Endothelial cell of umbilical vein (primary cell): ENCODE data around the gene FRMD4A. TPM values are rescaled to one million over a fixed set of nuclear protein-coding genes. Genes with fewer than 3 reads are reported as not detected.

Experiments
- BruUV-seq: library from RNA; stranded (reverse); fragments of 400-500 nt; replicated peaks from 2 replicates; lab custom pipeline; 2021; lab: Mats Ljungman, UMichigan
- CTCF ChIA-PET: fragments of 300-600, 350-600 bp; sonication (Branson Sonifier 250); formaldehyde crosslinking; loops from one replicate; lab custom pipeline; 2021; ENCODE audit warnings: antibody characterized with exemption, inconsistent platforms; lab: Charles Lee
- POLR2A ChIA-PET: fragments of 300-600, 350-600 bp; sonication (Branson Sonifier 250); formaldehyde crosslinking; loops from one replicate; lab custom pipeline; 2021; ENCODE audit warnings: antibody characterized with exemption, inconsistent platforms; lab: Charles Lee
- DNase-seq: peaks from one replicate; pipeline ENCODE4 v3.0.0-alpha.2; 2011; ENCODE audit warnings: low read depth, low spot score
- FAIRE-seq: peaks from 2 replicates; lab custom pipeline; 2011; peaks lifted over from hg19 to GRCh38; lab: Jason Lieb, UNC
- H2AFZ ChIP-seq: 2 replicates; pipeline ENCODE4 v1.6.0; 2012; ENCODE audit warnings: low read depth, low read length, control low read depth, inconsistent platforms
- H3K27ac ChIP-seq: 2 replicates; pipeline ENCODE4 v1.5.1; 2011; ENCODE audit warnings: low read depth, mild to moderate bottlenecking, control low read depth, low read length, moderate library complexity; ENCODE audit not compliant: insufficient read depth
- H3K27me3 ChIP-seq, 2 experiments: 2 replicates each; pipeline versions ENCODE4 v1.6.0 to v1.6.1; 2011; ENCODE audit warnings: low read length in 2 of 2, mixed read lengths in 1 of 2; ENCODE audit not compliant: control insufficient read depth in 2 of 2, insufficient read depth in 2 of 2
- H3K36me3 ChIP-seq, 2 experiments: 2 replicates in 1 of 2; 3 replicates in 1 of 2; pipeline ENCODE4 v1.5.1; 2011; ENCODE audit warnings: low read length in 2 of 2, mild to moderate bottlenecking in 1 of 2, moderate library complexity in 1 of 2; ENCODE audit not compliant: control insufficient read depth in 2 of 2, insufficient read depth in 2 of 2; ENCODE audit errors: extremely low read depth in 1 of 2
- H3K4me1 ChIP-seq: 3 replicates; pipeline ENCODE4 v1.5.1; 2011; ENCODE audit warnings: mild to moderate bottlenecking, low read length; ENCODE audit not compliant: control insufficient read depth, insufficient read depth; ENCODE audit errors: extremely low read depth
- H3K4me2 ChIP-seq: 2 replicates; pipeline ENCODE4 v1.6.1; 2011; ENCODE audit warnings: low read length, control low read depth, mixed read lengths; ENCODE audit not compliant: insufficient read depth
- H3K4me3 ChIP-seq, 3 experiments: fragments of 200-600 bp in 1 of 3; sonication (generic), shearing (Covaris generic) in 1 of 3; replicated peaks in 1 of 3; 2 replicates each; pipeline ENCODE4 v1.5.1; 2011 to 2016; ENCODE audit warnings: control low read depth in 3 of 3, low read length in 3 of 3, mild to moderate bottlenecking in 2 of 3, inconsistent platforms in 1 of 3, low read depth in 1 of 3, moderate library complexity in 1 of 3; ENCODE audit not compliant: insufficient read depth in 1 of 3
- H3K79me2 ChIP-seq: 2 replicates; pipeline ENCODE4 v1.6.0; 2012; ENCODE audit warnings: low read length, inconsistent platforms; ENCODE audit not compliant: control insufficient read depth, insufficient read depth
- H3K9ac ChIP-seq: replicated peaks from 2 replicates; pipeline ENCODE3; 2011; ENCODE audit warnings: low read length, control low read depth; ENCODE audit not compliant: insufficient read depth; ENCODE audit errors: extremely low read depth
- H3K9me1 ChIP-seq: replicated peaks from 3 replicates; pipeline ENCODE4 v1.6.0; 2011; ENCODE audit warnings: mild to moderate bottlenecking, low read length; ENCODE audit not compliant: control insufficient read depth, insufficient read depth; ENCODE audit errors: extremely low read depth
- H3K9me3 ChIP-seq: replicated peaks from 2 replicates; pipeline ENCODE4 v1.5.1; 2012; ENCODE audit warnings: low read length, inconsistent platforms; ENCODE audit not compliant: control insufficient read depth, insufficient read depth
- H4K20me1 ChIP-seq: replicated peaks from 2 replicates; pipeline ENCODE3; 2011; ENCODE audit warnings: mild to moderate bottlenecking, low read length; ENCODE audit not compliant: control insufficient read depth, insufficient read depth; ENCODE audit errors: extremely low read depth
- GATA2 ChIP-seq: IDR thresholded peaks from 2 replicates; pipeline ENCODE4 v1.7.0; 2011; ENCODE audit warnings: low read depth, mild to moderate bottlenecking, moderate library complexity, mixed read lengths, low read length; ENCODE audit not compliant: insufficient read length, insufficient read depth
- JUN ChIP-seq: IDR thresholded peaks from 2 replicates; pipeline ENCODE4 v1.6.1; 2011; ENCODE audit warnings: borderline replicate concordance, low read depth; ENCODE audit not compliant: insufficient read length, insufficient read depth
- MYC ChIP-seq: IDR thresholded peaks from one replicate; pipeline ENCODE4 v1.6.1; 2011; ENCODE audit warnings: mild to moderate bottlenecking, low read depth, low read length
- POLR2A ChIP-seq: IDR thresholded peaks from 2 replicates; pipeline ENCODE4 v1.6.1; 2012; ENCODE audit warnings: low read depth, mild to moderate bottlenecking, control low read depth, low read length
- POLR2AphosphoS5 ChIP-seq: IDR thresholded peaks from 2 replicates; pipeline ENCODE4 v1.6.1; 2012; ENCODE audit warnings: low read depth, mild to moderate bottlenecking, control low read depth, low read length, moderate library complexity; ENCODE audit not compliant: insufficient read depth
- dilution Hi-C: fragments of 300-500 bp; cut with MboI; formaldehyde crosslinking; loops from one replicate; pipeline ENCODE4 v1.15.0; 2019; ENCODE audit warnings: low sequenced_read_pairs; ENCODE audit not compliant: extremely low pct_ligation_motif_present
- intact Hi-C: fragments of 100-400 bp; cut with micrococcal nuclease; formaldehyde crosslinking; loops from one replicate; pipeline ENCODE4 v1.10.0; 2022
- polyA plus RNA-seq, 4 experiments: library from polyadenylated mRNA; depleted of rRNA in 3 of 4; stranded (reverse) in 3 of 4; unstranded in 1 of 4; fragments of >200 nt; gene quantifications; 2 replicates each; pipeline versions ENCODE4 v1.2.1 to v1.2.3, GENCODE V29; 2011 to 2012; ENCODE audit warnings: missing spikeins in 1 of 4
- total RNA-seq: library from RNA; stranded (reverse); gene quantifications from 2 replicates; pipeline ENCODE4 v1.2.3, GENCODE V29; 2021
- TF ChIP-seq, protein P1 (sequence below): IDR thresholded peaks from 2 replicates; pipeline ENCODE4 v1.6.1; 2011; ENCODE audit not compliant: insufficient read depth, insufficient read length
- TF ChIP-seq, protein P2 (sequence below), 2 donors: IDR thresholded peaks; 1 replicate in 1 of 2; 2 replicates in 1 of 2; pipeline ENCODE4 v1.5.1; 2011; ENCODE audit warnings: low read length in 2 of 2, mild to moderate bottlenecking in 2 of 2, moderate library complexity in 2 of 2, control low read depth in 1 of 2, inconsistent platforms in 1 of 2, low read depth in 1 of 2; ENCODE audit not compliant: insufficient read depth in 1 of 2; ENCODE audit errors: extremely low read depth in 1 of 2

The FRMD4A gene
- total and polyA plus RNA-seq, 2 donors (not counting 3 experiments of a cell fraction or from before 2014, with no cell fraction given) = 123 to 148 TPM

DNA sequence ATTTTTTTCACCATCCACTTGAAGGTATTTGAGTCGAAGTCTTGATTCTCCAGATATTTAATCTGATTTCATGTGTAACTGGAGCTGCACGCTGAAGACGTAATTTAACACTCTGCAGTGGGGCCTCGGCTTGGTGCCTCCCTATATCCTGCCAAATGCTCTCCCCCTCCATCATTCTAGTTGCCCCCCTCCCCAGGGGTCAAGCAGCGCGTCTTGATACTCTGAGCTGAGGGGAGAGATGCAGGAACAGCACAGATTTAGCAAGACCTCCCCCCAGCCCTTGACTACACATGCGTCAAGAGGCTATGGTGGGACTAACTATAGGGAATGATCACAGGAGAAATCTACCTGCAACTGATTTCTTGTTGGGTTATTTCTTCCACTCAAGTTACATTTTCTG lies 658.2 kb downstream of the FRMD4A start:
- no peak overlapping the region for H3K27ac ChIP-seq
- no peak for FAIRE-seq
- ChIA-PET POLR2A (no interaction called here), CTCF (interaction anchor here (0.6 to 1.2 kb wide), 2 partner anchors 13 to 26 kb away, joined by 3 read pairs; no protein-coding TSS in a partner anchor)
- BruUV-seq = no TSS peak
- no peak overlapping the region for H3K4me3 ChIP-seq
- no peak overlapping the region for H3K4me2 ChIP-seq
- no peak for TF ChIP-seq MYC
- TF ChIP-seq JUN = no peak
- TF ChIP-seq, protein P1, sequence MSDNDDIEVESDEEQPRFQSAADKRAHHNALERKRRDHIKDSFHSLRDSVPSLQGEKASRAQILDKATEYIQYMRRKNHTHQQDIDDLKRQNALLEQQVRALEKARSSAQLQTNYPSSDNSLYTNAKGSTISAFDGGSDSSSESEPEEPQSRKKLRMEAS = no peak
- no peak for TF ChIP-seq GATA2
- TF ChIP-seq POLR2A = no peak
- no peak for TF ChIP-seq POLR2AphosphoS5
- TF ChIP-seq, protein P2, sequence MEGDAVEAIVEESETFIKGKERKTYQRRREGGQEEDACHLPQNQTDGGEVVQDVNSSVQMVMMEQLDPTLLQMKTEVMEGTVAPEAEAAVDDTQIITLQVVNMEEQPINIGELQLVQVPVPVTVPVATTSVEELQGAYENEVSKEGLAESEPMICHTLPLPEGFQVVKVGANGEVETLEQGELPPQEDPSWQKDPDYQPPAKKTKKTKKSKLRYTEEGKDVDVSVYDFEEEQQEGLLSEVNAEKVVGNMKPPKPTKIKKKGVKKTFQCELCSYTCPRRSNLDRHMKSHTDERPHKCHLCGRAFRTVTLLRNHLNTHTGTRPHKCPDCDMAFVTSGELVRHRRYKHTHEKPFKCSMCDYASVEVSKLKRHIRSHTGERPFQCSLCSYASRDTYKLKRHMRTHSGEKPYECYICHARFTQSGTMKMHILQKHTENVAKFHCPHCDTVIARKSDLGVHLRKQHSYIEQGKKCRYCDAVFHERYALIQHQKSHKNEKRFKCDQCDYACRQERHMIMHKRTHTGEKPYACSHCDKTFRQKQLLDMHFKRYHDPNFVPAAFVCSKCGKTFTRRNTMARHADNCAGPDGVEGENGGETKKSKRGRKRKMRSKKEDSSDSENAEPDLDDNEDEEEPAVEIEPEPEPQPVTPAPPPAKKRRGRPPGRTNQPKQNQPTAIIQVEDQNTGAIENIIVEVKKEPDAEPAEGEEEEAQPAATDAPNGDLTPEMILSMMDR (IDR thresholded peaks at IDR 0.05; ENCODE audit: extremely low read depth in 1 of 2, insufficient read depth in 1 of 2, low read depth in 1 of 2, low read length in 2 of 2) = no peak
- no peak overlapping the region for H2AFZ ChIP-seq
- intact Hi-C loops = no loop called here
- H3K9me3 ChIP-seq = no peaks in the 10 kb centered on the region
- H3K36me3 ChIP-seq = peaks cover 18 to 43% of the 10 kb centered on the region in 2 experiments
- dilution Hi-C loops = no loop called here
- no peak for DNase-seq
- no peak overlapping the region for H3K9ac ChIP-seq
- peaks cover 24% of the 10 kb centered on the region for H3K79me2 ChIP-seq
- no peaks in the 10 kb centered on the region for H3K27me3 ChIP-seq
- no peaks in the 10 kb centered on the region for H3K9me1 ChIP-seq
- peaks cover 5% of the 10 kb centered on the region for H3K4me1 ChIP-seq
- H4K20me1 ChIP-seq = peaks cover 2% of the 10 kb centered on the region
